Hematopoietic multipotent progenitor cell treated with erythropoietin and hydrocortisone succinate and interleukin-3 and kit ligand, for 4 days (in vitro differentiated cells): ENCODE data around the gene PJA2.
A peak's percentile ranks its signal among the peaks of the same experiment; 100 is the strongest.

Experiments
- DNase-seq: peaks from one replicate; pipeline ENCODE4 v3.0.0-alpha.2; 2015

PJA2 gene

DNA sequence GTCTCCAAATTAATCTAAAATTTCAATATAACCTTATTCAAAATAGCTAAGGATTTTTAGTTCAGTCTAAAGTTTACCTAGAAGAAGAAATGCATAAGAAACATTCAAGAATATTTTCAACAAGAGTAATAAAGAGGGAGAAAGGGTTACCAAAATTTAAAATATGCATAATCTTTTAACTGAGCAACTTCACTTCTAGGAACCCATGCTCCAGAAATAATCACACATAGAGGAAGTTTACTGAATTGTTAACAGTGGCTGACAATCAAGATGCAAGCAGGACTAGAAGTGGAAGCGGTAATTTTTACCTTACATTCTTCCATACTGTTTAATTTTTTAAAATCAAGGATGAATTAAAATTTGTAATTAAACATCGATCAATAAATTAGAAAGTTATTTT, 1.9 kb downstream of the PJA2 start:
- DNase-seq: peak; percentile 72

DNA sequence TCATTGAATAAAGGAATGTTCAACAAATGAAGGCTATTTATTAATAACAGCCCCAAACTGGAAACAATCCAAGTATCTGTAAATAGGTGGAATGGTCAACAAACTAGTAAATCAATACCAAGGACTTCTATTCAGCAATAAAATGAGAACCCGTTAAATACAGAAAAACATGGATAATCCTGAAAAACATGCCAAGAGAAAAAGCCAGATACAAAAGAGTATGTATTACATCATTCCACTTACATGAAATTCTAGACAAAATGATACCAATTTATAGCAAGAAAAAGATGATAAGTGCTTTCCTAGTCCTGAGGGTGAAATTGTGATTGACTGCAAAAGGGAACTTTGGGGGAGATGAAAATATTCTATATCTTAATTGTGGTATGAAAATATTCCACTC, 3.1 kb downstream of the PJA2 start:
- no peak for DNase-seq

DNA sequence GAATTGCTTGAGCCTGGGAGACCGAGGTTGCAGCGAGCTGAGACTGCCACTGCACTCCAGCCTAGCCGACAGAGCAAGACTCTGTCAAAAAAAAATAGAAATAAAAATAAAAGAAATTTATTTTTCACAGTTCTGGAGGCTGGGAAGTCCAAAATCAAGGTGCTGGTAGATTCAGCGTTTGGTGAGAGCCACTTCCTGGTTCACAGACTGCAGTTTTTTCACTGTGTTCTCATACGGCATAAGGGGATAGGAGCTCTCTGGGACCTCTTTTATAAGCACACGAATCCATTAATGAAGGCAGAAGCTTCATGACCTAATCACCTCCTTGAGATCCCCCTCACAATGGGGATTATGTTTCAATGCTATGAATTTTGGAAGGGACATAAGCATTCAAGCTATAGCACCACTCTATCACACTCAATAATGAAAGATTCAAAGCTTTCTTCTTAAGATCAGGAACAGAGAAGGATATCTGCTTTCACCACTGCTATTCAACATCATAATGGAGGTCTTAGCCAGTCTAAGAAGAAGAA, 5.3 kb downstream of the PJA2 start:
- no peak for DNase-seq

DNA sequence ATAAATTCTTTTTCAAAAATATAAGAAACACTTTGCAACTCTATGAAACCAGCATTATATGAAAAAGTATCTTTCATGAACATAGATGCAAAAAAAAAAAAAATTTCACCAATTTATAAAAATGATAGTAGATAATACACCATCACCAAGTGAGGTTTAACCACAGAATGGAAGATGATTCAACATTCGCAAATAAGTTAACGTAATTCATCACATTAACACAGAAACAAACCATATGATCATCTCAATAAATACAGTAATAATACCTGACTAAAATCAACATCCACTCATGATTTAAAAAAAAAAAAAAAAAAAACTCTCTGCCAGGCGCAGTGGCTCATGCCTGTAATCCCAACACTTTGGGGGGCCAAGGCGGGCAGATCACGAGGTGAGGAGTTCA, 6.3 kb downstream of the PJA2 start:
- DNase-seq: no peak

DNA sequence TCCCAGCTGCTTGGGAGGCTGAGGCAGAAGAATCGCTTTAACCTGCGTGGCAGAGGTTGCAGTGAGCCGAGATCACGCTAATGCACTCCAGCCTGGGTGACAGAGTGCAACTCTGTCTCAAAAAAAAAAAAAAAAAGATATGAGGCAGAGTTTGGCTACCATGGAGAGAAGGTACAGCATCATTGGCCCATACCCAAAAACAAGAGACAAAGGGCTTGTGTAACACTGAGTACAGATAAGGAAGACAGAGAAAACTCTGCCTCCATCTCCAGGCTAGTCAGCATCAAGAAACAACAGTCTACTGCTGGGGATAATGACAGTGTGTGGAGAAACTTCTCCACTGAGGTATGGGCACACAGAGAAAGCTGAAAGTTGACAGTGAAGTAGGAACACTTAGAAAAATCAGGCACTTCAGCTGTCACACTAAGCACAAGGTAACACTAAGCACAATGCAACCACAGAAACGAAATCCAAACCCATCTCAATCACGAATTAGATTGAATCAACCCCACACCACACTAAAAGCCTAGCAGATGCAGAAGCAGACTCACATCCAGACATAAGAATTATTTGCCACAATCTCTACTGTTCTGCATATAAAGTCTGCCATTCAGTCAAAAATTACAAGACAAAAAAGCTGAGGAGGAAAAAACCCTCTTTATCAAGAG, 10.5 kb downstream of the PJA2 start:
- DNase-seq: peak; percentile 69

DNA sequence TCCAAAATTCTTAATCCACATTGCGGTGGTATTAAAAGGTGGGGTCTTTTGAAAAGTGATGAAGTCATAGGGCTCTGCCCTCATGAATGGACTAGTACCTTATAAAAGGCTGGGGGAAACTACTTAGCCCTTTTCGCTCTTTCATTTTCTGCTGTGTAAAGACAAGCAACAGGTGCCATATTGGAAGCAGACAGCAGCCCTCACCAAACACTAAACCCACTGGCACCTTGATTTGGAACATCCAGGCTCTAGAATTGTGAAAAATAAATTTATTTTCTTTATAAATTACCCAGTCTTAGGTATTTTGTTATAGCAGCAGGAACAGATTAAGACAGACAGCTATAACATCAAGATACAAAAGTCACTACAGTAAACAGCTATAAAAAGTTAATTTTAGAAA, 12.8 kb downstream of the PJA2 start:
- DNase-seq: no peak

DNA sequence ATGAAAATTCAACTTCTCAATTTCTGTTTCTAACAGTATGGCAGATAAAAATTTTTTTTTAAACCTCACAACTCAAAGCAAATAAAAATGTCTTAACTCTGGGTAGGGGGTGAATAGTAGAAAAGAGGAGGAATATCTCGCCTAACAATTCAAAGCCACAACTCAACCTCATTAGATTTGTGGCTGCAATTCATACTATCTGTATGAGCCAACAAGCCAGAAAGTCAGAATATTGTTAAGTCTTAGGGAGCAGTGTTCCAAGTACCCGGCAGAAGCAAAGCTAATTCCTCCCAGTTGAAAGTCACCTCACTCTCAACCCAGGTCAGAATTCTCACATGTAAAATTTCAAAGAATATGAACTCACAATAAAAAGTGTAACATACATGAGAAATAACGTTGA, 15.0 kb downstream of the PJA2 start:
- peak; percentile 49 for DNase-seq

DNA sequence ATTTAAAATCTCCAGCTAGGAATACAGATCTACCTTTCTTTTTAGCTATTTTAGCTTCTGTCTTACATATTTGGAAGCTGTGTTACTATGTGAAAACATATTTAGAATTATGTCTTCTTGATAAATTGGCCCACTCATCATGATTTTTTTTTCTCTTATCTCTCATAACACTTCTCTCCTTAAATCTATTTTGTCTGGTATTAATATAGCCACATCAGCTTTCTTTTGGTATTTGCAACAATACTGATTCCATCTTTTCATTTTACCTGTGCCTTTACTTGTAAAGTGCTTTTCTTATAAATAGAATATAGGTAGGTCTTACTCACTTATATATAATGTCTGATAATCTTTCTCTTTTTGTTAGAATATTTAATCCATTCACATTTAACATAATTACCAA, 19.6 kb downstream of the PJA2 start:
- no peak for DNase-seq

DNA sequence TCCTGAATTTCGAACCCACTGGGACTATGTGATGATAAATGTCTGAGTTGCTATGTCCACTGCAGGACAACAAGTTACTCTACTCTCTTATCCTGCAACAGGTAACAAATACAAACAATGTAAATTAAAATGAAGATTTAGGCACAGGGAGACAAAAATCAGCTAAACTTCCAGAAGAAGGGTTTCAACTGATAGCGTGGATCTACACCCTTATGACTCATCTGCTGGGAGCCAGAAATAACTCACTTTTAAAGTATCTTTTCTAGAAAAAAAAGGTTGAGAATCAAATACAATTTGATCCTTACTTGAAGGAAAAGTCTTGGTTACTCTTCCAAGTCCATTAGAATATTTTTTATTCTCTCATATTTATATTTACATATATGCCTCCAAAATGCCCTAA, 21.4 kb downstream of the PJA2 start:
- peak; percentile 33 for DNase-seq

DNA sequence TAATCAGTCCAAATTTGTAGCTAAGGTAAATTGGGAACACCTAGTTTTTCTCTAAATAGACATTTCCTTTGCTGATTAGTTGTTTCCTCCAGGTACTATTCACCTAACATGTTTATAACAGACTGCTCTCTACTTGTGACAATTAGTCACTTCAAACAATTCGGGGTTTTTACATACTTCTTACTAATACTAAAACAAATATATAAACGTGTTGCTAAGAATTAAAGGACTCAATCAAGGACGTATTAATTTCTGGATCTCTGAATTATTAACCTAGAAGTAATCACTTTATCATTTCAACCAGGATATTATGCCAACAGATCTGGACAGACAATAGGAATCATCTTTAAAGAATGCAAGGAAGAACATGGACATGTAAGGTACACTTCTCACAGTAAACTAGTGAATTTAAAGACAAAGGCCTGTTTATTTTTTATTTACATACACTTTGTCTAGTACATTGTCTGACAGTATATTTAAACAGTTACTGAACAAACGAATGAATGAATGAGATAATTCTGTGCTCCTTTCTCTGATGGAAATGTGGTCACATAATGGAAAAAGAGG, 22.3 kb downstream of the PJA2 start:
- DNase-seq: no peak

DNA sequence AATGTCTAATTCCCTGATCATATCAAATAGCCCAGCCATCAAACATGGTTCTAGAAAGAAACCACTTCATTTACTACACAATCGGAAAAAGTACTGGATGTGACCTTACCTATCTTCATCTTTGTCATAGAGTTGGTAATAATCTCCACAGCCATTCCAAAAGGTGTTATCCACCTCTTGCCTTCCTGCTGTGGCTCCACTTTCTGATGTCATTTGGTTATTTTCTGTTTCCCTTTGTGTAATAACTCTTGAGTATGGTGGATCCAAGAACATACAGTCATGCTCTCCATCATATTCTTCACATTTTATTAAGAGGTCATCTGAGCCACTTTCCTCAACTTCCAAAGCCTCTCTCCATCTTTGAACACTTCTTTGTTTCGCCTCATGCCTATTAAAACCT, 31.7 kb downstream of the PJA2 start:
- DNase-seq: no peak

DNA sequence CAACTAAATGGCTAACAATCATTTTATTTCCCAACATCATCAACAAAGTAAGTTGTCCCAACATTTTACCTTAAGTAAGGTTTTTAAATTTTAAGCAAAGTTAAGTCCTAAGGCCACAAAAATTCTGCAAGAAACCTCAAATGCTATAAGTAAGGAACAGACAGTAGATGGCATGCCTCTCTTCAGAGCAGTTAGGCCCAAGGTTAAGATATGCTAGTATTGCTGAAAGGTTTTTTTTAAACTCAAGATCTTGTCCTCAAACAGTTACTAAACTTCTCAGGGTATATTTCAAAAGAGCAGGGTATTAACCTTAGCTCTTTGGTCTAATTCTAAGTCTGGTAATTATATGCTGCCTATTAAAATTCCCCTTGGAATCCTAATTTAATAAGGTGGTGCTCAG, 35.1 kb downstream of the PJA2 start:
- peak; percentile 27 for DNase-seq

DNA sequence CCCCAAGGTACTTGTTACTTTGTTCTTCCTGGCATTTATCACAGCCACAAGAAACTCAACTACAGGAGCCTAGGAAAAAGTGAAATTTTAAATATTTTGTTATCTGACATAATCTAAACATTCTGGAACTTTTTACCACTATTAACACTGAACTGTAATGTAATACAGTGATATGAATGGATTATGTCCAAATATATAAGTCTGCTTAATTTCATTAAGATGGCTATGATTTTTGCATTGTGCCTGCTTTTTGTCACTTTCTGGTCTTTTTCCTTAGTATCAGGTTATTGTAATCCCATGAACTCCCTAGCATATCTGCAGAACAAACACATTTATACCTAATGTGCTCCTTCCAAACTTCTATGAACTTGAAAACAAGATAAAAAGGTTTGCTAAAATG, 35.8 kb downstream of the PJA2 start:
- DNase-seq: no peak

DNA sequence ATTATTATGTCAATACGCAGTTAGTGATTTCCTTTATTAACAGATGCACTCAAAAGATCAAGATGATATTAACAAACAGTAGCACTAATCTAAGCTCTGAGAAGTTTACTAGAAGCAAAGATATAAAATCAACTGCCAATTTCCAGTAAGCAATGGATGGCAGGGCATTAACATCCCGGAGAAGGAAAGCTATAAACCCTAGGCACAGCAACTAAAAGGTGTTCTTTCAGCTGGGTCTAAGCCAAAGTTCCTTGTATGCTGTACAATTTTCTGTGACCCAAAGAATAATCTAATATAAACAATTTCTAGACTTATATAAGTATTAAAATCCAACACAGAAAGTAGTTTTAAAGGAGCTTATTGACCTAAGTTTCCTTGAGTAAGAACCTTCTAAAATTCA, 39.4 kb downstream of the PJA2 start:
- no peak for DNase-seq

DNA sequence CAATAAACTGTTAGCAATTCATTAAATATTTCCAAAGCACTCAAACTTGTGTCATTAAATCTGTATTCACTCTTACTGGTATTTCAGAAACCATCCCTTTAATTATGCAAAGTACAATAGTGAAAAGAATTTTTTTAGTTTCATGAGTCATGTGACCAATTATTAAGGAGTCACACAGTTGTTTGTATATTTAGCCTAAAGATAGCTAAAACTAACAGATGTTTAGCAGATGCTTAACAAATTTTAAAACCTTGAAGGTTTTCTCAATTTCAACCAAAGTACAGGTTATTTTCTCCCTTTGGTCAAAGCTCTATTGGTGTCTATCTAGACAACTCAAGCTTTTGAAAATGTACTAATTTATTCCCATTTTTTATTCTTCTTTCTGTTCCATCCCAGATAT, 44.1 kb downstream of the PJA2 start:
- DNase-seq: no peak

DNA sequence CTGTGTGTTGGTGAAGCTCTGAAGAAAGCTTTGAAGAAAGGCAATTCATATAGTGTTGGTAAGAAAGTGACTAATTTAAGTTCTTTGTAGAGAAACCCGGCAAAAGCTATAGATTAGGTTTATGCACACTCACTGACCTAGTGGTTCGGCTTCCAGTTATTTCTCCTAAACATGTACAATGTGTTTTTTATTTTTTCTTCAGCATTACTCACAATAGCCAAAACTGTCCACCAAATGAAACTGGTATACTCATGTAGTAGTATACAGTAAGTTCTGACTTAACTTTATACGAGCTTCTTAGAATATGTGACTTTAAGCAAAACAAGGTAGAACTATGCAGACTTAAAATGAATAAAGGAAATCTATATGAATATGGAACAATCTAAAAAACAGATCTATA, 44.8 kb downstream of the PJA2 start:
- DNase-seq: no peak

DNA sequence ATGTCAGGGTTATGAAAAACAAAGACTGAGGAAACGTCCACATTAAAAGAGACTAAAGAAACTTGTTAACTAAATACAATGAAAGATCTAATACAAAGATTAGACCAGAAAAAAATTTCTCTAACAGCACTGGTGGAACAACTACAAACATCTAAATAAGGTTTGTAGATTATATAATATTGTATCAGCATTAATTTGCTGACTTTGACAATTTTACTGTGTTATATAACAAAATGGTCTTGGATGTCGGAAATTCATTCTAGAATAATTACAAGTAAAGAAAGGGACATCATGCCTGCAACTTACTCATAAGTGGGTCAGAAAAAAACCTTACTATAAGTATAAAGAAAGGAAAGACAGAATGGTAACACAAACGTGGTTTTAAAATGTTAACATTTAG, 50.1 kb downstream of the PJA2 start:
- no peak for DNase-seq

DNA sequence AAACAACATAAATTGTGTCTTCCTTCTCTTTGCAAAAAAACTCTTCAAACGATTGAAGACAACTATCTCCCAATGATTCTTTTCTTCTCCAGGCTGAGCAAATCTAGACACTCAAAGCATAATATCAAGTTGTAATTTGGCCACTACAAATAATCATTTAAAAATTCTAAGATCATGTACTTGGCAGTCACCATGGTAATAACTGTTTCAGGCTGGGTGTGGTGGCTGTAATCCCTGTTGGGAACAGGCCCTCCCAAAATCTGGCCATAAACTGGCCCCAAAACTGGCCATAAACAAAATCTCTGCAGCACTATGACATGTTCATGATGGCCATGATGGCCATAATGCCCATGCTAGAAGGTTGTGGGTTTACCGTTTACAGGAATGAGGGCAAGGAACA, 52.0 kb downstream of the PJA2 start:
- no peak for DNase-seq

DNA sequence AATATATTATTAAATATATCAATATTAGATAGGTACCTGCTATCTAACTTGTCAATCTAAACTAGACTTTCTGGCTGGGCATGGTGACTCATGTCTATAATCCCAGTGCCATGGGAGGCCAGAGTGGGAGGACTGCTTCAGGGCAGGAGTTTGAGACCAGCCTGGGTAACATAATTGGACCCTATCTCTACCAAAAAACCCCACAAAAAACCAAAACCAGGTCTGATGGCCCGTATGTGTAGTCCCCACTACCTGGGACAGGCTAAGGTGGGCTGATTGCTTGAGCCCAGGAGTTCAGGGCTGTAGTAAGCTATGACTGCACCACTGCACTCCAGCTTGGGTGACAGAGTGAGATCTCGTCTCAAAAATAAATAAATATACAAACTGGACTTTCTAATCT, 55.0 kb downstream of the PJA2 start:
- DNase-seq: peak; percentile 30

DNA sequence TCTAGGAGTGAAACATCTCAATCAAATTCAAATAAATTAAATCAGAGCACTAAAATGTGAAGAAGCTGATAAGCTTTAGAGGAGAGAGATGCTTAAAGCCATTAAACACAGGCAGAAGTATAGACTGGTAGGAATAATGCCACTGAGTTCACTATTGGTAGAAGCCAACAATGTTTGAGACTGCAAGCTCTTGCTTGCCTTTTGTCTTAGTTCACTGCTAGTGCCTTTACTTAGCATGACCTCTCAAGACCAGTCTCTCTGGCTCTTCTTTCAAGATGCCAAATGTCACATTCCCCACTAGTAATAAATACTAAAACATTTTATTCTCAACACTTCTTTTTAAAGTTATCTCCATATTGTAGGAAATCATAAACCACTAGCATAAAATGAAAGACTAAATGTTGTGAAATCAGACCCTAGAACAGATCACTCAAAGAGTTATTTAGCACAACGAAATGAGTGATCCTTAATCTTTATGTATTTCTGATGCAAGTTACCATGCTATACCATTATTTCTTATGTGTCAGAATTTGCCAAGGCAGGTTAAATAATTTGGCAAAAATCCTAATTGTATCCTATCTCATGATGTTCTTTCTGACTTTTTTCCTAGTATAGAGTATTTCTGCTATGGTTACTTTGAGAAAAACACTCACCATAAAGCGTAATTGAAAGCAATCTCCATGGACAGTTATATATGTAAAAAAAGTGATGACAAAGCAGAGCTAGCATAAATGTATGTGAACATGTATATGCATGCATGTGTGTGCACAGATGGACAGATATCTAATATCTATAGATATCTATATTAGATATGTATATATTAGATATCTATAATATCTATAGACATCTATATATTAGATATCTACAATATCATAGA, 57.5 kb downstream of the PJA2 start:
- DNase-seq: peak; percentile 41

DNA sequence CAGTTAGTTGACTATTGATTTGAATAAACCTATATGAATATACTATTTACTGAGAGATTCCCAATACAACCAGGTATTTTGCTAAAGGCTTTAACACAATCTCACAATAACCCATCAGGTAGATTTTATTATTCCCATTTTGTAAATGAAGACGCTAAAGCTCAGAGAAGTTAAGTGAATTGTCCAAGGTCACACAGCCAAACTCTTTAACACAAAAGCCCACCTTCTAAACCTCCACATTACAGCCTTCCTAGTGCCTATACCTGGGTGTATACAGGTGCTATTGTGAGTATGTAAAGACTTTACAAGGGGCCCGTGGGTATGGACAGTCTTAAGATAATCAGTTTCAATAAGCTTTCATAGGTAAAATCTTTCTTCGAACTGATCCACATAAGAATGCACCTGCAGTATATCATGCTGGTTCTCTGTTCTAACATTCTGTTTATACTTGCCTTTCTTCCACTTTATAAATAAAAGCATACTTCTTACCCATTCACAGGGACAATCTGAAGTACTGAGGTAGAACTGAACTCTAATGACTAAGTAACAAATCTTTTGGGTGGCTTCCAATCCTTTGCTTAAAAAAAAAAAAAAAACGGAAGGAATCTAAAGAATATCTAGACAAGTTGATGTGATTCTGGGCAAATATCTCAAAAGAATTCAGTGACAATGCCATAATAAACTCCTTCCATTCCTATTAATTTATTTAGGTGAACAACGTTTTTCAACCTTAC, 59.1 kb downstream of the PJA2 start:
- no peak for DNase-seq

DNA sequence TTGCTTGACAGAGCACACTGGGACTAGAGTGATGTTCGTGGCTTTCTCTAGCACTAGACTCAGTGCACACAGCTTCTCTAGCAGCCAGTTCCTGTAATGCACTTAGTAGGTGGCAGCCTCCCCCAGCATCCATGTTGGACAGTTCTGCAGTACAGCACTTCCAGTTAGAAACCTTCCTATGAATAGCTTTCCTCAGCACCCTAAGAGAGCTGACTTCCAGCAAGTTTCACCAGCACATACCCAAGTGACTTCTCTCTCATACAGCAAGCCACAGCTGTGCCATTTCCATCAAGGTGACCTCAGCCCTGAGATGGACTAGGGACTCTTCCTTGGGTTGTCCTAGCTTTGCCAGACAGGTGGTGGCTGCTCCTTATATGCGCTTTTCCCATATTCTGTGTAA, 60.4 kb downstream of the PJA2 start:
- DNase-seq: no peak

DNA sequence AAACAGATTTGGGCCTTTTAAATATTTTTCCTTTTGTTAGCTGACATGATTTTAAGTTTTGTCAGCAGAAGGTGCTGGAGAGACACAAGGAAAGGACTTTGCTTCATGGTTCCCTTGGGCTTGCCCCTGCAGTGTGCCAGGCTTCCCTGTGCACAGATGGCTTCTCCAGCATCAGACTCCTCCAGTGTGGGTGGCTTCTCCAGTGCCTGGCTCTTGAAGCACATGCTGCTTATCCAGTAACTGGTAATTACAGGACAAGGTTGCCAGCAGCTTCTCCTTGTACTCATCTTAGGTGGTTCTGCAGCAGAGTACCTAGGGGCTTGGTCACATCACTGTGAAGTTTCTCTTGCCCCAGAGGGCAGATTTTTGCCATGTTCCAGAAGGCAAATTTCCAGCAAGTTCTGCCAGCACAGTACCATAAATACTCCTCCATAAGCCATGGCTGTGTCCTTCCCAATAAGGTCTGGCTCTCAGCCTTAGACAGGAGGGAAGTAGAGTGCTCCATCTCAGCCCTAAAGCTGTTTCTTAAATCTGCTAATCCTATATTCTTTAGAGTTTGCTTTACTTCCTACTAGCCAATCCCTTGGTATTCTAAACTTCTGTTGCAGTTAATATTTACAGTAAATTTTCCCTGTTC, 62.4 kb downstream of the PJA2 start:
- no peak for DNase-seq
